Inflammatory macrophage treated with lipopolysaccharide for 4 hours (primary cell): Measurements from ENCODE around the gene PCYT1A.
A peak's percentile ranks its signal among the peaks of the same experiment; 100 is the strongest.
"Not testable (repeated sequence)": the region's sequence is repeated elsewhere in the genome, so short reads cannot be mapped to it uniquely, and the experiment has no call there.

Source experiments
- DNase-seq: peaks from one replicate; pipeline ENCODE4 v3.0.0-alpha.2; 2020

Gene PCYT1A

GRCh38 chr3:196287440-196288140 lies at the start of gene PCYT1A:
Gene PCYT1A, minus strand, starts transcription at chr3:196287726. Its CDS starts 17,195 bp downstream, at chr3:196270531.
- peak; percentile 97 for DNase-seq

DNA sequence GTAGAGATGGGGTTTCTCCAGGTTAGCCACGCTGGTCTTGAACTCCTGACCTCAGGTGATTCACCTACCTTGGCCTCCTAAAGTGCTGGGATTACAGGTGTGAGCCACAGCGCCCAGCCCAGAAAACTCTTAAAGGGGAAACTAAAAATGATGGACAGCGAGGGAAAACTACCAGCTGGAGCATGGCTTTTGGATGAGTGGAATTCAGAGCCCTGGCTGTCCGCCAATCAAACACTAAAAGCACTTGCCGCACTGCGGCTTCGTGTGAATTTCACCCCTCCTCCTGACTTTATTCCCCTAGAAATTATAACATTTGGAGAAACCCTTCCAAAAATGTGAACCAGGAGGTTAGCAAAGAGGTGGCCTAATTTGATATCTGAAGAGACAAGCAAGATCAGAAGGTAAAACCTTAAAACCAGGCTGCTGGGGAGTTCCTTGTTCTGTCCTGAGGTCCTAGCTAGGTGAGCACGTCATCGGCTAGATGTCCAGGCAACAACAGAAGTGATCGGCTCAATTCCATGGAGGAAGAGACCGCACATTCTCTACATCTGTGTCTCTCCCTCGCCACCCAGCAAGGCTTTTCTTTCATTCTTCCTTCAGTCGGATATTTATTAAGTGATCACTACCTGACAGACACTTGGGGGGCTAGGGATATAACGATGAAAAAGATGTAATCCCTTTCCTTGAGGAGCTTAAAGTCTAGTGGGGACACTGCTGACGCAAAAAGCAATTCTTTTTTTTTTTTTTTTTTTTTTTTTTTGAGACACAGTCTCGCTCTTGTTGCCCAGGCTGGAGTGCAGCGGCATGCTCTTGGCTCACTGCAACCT lies 49.0 kb upstream of the PCYT1A start:
- DNase-seq, result no peak

DNA sequence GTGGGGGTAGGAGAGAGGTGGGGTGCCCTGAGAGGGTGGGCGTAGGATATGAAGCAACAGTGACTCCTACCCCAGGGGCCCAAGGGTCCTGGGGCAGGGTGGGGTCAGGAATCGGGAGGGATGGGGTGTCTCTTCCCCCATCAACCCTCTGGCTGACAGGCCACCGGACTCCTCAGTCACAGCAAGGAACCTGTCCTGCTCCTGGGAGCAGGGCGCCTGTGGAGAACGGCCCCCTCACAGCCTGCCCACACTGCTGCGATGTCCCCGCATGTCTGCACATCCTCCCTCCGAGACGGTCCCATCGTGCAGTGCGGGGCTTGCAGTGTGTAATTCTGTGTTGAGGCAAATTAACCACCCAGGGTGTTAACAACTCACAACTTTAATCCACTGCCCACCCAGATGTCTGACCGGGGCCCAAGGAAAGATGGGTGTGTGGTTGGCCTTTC lies 48.0 kb upstream of the PCYT1A start:
- DNase-seq, result peak; percentile 54

- DNase-seq, result no peak
These were observed 47.5 kb upstream of the PCYT1A start for GRCh38 chr3:196334982-196335381.

- DNase-seq, result no peak
These were observed 44.6 kb upstream of the PCYT1A start for GRCh38 chr3:196332168-196332567.

DNA sequence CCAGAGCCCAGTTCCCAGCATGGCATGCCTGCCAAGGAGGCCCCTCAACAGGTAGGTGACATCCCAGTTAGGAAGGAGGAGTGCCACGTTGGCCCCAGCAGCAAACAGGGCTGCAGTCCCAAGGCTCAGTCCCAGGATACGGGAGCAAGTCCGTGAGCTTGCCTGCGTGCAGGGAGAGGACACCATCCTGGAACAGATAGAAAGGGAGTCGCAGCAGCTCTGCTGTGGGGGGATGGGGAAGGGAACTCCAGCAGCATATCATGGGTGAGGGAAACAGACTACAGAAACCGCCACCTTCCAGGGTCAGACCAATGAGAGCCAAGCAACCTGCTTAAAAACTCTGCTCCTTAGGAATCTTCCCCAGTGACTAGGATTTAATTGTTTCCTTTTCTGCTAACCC lies 39.9 kb upstream of the PCYT1A start:
- no peak for DNase-seq

GRCh38 chr3:196326936-196327335 lies 39.4 kb upstream of the PCYT1A start:
- no peak for DNase-seq

- no peak for DNase-seq
These were observed 36.2 kb upstream of the PCYT1A start for GRCh38 chr3:196323691-196324090.

DNA sequence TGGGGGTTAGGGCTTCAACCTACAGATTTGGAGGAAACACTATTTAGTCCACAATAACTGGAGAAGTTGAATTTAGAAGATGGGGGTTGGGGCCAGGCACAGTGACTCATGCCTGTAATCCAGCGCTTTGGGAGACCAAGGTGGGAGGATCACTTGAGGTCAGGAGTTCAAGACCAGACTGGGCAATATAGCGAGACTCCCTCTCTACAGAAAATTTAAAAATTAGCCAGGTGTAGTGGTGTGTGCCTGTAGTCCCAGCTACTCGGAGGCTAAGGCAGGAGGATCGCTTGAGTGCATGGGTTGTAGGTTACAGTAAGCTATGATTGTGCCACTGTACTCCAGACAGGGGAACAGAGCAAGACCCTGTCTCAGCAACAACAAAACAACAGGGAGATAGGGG lies 35.5 kb upstream of the PCYT1A start:
- no peak for DNase-seq

DNA sequence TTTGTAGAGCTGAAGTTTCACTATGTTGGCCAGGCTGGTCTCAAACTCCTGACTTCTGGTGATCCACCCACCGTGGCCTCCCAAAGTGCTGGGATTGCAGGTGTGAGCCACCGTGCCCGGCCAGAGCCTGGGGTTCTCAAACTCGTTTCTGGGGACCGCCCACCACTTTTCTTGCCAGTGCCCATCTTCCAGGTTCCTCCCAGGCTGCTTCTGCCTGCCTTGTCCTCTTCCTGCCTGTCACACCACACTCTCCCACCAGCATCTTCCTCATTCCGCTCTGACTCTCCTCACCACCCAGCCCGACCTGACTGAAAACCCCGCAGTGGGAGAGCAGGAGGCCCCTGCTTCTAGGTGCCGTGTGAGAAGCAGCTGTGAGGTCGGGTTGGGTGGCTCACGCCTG lies 33.6 kb upstream of the PCYT1A start:
- peak; percentile 55 for DNase-seq

DNA sequence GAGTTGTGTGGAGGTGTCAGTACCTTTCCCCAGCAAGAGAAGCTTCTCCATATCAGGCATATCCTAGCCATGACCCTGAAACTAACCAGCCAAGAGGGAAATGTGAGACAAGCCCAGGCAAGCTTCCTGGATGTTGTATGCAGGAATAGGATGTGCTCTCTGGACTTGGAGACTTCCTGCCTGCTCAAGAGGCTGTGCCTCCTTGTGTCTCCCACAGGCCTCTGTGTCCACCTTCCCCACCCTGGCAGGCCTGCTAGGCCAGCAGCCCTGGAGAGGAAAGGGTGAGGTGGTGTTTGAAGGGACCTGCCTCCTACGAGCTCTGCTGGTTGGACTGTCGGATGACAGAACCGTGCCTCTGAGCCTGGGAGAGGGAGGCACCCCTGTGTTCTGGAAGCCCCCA lies 32.6 kb upstream of the PCYT1A start:
- DNase-seq, result no peak

- peak; percentile 81 for DNase-seq
These were observed 30.4 kb upstream of the PCYT1A start, which contains the start of gene DYNLT2B for GRCh38 chr3:196317687-196318467. Gene DYNLT2B, minus strand, starts transcription at chr3:196318240. Its CDS starts 88 bp downstream, at chr3:196318152.

DNA sequence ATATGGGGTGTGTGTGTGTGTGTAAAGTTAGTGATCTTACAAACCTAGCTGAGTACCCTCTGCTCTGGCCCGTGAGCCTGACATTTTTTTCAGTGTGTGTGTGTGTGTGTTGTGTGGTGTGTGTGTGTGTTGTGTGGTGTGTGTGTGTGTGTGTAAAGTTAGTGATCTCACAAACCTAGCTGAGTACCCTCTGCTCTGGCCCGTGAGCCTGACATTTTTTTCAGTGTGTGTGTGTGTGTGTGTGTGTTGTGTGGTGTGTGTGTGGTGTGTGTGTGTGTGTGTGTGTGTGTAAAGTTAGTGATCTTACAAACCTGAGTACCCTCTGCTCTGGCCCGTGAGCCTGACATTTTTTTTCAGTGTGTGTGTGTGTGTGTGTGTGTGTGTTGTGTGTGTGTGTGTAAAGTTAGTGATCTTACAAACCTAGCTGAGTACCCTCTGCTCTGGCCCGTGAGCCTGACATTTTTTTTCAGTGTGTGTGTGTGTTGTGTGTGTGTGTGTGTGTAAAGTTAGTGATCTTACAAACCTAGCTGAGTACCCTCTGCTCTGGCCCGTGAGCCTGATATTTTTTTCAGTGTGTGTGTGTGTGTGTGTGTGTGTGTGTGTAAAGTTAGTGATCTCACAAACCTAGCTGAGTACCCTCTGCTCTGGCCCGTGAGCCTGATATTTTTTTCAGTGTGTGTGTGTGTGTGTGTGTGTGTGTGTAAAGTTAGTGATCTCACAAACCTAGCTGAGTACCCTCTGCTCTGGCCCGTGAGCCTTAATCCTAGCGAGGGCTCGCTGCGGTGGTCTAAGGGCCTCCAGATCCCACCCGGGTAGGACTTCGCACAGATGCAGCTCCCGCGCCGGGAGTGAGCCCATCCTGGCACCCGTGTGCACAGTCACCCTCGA lies 29.5 kb upstream of the PCYT1A start:
- not testable (repeated sequence) for DNase-seq

DNA sequence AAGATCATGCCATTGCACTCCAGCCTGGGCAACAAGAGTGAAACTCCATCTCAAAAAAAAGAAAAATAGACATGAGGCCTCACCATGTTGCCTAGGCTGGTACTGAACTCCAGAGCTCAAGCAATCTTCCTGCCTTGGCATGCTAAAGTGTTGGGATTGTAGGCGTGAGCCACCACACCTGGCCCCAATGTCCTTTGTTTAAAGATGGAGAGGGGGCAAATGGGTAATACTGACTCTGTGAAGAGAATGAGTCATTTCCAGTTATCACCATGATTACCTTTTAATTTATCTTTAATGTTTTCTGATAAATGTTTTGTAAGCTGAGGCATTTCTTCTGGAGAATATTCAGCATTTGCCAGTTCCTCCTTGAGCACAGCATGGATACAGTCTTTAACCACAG lies 28.3 kb upstream of the PCYT1A start:
- no peak for DNase-seq

DNA sequence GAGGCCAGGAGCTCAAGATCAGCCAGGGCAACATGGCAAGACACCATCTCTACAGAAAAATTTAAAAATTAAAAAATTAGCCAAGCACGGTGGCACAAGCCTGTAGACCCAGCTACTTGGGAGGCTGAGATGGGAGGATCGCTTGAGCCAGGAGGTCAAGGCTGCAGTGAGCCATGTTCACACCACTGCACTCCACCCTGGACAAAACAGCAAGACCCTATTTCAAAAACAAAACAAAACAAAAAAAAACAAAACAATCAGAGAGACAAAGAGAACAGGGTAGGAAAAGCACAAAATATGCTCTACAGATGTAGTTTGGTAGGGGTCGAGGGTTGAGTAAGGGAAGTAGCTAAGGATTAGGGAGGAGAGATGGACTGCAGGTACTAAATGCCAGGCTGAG lies 27.1 kb upstream of the PCYT1A start:
- DNase-seq, result no peak

GRCh38 chr3:196314086-196314485 lies 26.6 kb upstream of the PCYT1A start:
- DNase-seq, result not testable (repeated sequence)

DNA sequence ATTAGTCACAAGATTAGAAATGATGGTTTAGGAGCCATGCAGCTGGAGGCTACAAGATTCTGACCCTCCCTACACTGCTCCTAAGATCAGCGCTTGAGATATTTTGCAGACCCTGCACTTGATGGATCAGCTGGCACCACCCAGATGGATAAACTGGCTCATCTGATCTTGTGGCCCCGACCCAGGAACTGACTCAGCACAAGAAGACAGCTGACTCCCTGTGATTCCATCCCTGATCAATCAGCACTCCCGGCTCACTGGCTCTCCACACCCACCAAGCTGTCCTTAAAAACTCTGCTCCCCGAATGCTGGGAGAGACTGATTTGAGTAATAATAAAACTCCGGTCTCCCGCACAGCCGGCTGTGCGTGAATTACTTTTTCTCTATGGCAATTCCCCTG lies 15.4 kb upstream of the PCYT1A start:
- not testable (repeated sequence) for DNase-seq

- peak; percentile 38 for DNase-seq
These were observed 15.0 kb upstream of the PCYT1A start for GRCh38 chr3:196302551-196302950.

DNA sequence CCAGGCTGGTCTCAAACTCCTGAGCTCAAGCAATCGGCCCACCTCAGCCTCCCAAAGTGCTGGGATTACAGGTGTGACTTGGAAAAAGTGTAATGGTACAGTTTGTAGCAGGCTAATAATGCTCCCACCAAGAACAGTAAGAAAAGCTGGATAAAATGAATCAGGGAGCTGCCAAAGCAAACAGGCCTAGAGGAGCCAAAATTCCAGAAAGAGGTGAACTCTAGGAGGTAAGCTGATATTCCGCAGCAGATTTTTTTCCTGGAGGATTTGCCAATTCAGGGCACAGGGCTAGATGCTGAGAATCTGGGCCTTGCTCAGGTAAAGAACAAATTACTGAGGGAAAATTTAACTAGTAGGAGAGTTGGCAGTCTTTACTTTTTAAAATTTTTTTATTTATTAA lies 11.0 kb upstream of the PCYT1A start:
- DNase-seq, result no peak

DNA sequence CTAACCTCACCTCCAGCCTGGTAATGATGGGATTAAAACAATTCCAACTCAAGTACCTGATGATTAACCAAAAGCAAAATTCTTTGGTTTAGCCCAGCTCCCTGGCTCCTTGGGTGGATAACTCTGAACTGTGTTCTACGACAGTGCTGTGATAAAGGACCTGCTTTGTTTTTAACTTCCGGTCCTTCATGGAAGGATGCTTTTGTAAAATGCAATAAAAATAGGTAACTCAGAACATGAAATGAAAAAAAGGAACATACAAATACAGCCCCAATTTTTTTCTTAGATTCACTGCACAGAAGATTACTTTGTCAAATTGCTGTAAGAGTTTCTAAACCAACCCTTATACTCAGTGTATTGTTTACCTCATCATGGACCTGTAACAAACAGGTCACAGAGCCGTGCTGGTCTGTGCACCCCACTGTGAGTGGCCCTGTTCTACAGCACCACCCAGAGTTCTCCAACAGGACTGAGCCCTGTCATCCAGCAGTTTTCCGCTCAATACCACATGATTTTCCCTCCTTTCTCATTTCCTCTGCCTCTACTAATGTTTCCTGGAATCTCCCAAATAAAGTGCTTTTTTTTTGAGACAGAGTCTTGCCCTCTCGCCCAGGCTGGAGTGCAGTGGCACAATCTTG lies 4.9 kb upstream of the PCYT1A start:
- DNase-seq, result no peak

GRCh38 chr3:196288141-196288460 lies 575 bp upstream of the PCYT1A start:
- no peak for DNase-seq

GRCh38 chr3:196287090-196287439 lies 461 bp downstream of the PCYT1A start:
- DNase-seq, result peak; percentile 60
